HepG2 (cell line): Measurements from ENCODE around the gene GSPT1. TPM values are rescaled to one million over a fixed set of nuclear protein-coding genes. Genes with fewer than 3 reads are reported as not detected.

ENCODE experiments used
- CHD2 ChIP-seq: IDR thresholded peaks from 2 replicates; pipeline ENCODE4 v1.6.1; 2011; ENCODE audit warnings: low read depth, low read length, improper control_type of control experiment
- HIC2 ChIP-seq: sonication (generic); formaldehyde crosslinking; IDR thresholded peaks from 2 replicates; pipeline ENCODE4 v1.9.0; 2022; ENCODE audit warnings: low read depth, missing genetic modification reagents
- HMGXB3 ChIP-seq: sonication (generic); formaldehyde crosslinking; IDR thresholded peaks from 2 replicates; pipeline ENCODE4 v1.4.0; 2020; ENCODE audit warnings: missing genetic modification reagents, borderline replicate concordance
- LCORL ChIP-seq, 2 experiments: fragments of 450-650 bp in 1 of 2; sonication (generic) in 1 of 2; formaldehyde crosslinking in 1 of 2; IDR thresholded peaks; 2 replicates each; pipeline versions ENCODE4 v1.5.0 to v1.6.1; 2017 to 2020; ENCODE audit warnings: antibody characterized with exemption in 1 of 2, missing genetic modification reagents in 1 of 2
- SALL2 ChIP-seq: sonication (generic); formaldehyde crosslinking; IDR thresholded peaks from 2 replicates; pipeline ENCODE4 v1.8.1; 2023; ENCODE audit warnings: mild to moderate bottlenecking, missing genetic modification reagents, inconsistent platforms
- SIX4 ChIP-seq: sonication (generic); formaldehyde crosslinking; IDR thresholded peaks from 2 replicates; pipeline ENCODE4 v1.4.0; 2020; ENCODE audit warnings: missing genetic modification reagents
- ZNF446 ChIP-seq: sonication (generic); formaldehyde crosslinking; IDR thresholded peaks from 2 replicates; pipeline ENCODE4 v1.5.0; 2020; ENCODE audit warnings: mild to moderate bottlenecking, missing genetic modification reagents
- ZNF563 ChIP-seq: sonication (generic); formaldehyde crosslinking; IDR thresholded peaks from 2 replicates; pipeline ENCODE4 v1.8.0; 2022; ENCODE audit warnings: mild to moderate bottlenecking, moderate library complexity, missing genetic modification reagents
- polyA plus RNA-seq, 8 experiments: library from polyadenylated mRNA; depleted of rRNA in 3 of 8; stranded (reverse) in 7 of 8; unstranded in 1 of 8; fragments of >200 nt; fragmentation: Illumina TruSeq in 4 of 8; extraction: Trizol in 4 of 8; gene quantifications; 2 replicates each; pipeline versions ENCODE4 v1.2.1 to v1.2.3, GENCODE V29; 2011 to 2016; ENCODE audit warnings: low read depth in 4 of 8, missing spikeins in 1 of 8, mixed read lengths in 1 of 8; ENCODE audit not compliant: insufficient read depth in 1 of 8
- total RNA-seq, 5 experiments: library from RNA; depleted of rRNA; stranded (reverse); fragments of >200 nt; fragmentation: Illumina TruSeq; extraction: Trizol; gene quantifications; 2 replicates each; pipeline ENCODE4 v1.2.3, GENCODE V29; 2016; ENCODE audit warnings: low read depth in 1 of 5
- TF ChIP-seq, protein P1 (sequence below), 2 experiments: sonication (generic) in 1 of 2; formaldehyde crosslinking in 1 of 2; IDR thresholded peaks; 2 replicates each; pipeline versions ENCODE4 v1.4.0 to v1.6.1; 2016 to 2020; ENCODE audit warnings: borderline replicate concordance in 1 of 2, low read depth in 1 of 2, mild to moderate bottlenecking in 1 of 2, missing genetic modification reagents in 1 of 2
- TF ChIP-seq, protein P2 (sequence below): sonication (generic); formaldehyde crosslinking; IDR thresholded peaks from 2 replicates; pipeline ENCODE4 v1.4.0; 2020; ENCODE audit warnings: mild to moderate bottlenecking, low read depth, missing genetic modification reagents

GSPT1 gene
- total and polyA plus RNA-seq, 2 of the 13 experiments (the other 11 are each of a cell fraction or from before 2014, with no cell fraction given) = 120 to 316 TPM

GRCh38 chr16:11915644-11916523 lies at the start of gene GSPT1 (continued):
- peak; percentile 86 for TF ChIP-seq HMGXB3 (CRISPR knock-in tag)
- TF ChIP-seq HIC2 (CRISPR knock-in tag) = peak; percentile 78
- TF ChIP-seq SIX4 = peak; percentile 81
- TF ChIP-seq LCORL (IDR thresholded peaks at IDR 0.05) = no peak
- TF ChIP-seq LCORL (CRISPR knock-in tag; IDR thresholded peaks at IDR 0.05) = peak; percentile 91
- peak; percentile 78; the same call in 1 of the 2 replicates for TF ChIP-seq CHD2
- peak; percentile 77; the same call in 1 of the 2 replicates for TF ChIP-seq SALL2
- TF ChIP-seq, protein P1, sequence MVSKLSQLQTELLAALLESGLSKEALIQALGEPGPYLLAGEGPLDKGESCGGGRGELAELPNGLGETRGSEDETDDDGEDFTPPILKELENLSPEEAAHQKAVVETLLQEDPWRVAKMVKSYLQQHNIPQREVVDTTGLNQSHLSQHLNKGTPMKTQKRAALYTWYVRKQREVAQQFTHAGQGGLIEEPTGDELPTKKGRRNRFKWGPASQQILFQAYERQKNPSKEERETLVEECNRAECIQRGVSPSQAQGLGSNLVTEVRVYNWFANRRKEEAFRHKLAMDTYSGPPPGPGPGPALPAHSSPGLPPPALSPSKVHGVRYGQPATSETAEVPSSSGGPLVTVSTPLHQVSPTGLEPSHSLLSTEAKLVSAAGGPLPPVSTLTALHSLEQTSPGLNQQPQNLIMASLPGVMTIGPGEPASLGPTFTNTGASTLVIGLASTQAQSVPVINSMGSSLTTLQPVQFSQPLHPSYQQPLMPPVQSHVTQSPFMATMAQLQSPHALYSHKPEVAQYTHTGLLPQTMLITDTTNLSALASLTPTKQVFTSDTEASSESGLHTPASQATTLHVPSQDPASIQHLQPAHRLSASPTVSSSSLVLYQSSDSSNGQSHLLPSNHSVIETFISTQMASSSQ (IDR thresholded peaks at IDR 0.05; ENCODE audit: low read depth) = peak; percentile 62; the same call in 1 of the 2 replicates
- TF ChIP-seq, protein P1 (CRISPR knock-in tag; IDR thresholded peaks at IDR 0.05; ENCODE audit: borderline replicate concordance) = peak; percentile 89; the same call in 1 of the 2 replicates
- TF ChIP-seq ZNF446 (CRISPR knock-in tag) = peak; percentile 94
- TF ChIP-seq ZNF563 (CRISPR knock-in tag) = peak; percentile 94
- TF ChIP-seq, protein P2, sequence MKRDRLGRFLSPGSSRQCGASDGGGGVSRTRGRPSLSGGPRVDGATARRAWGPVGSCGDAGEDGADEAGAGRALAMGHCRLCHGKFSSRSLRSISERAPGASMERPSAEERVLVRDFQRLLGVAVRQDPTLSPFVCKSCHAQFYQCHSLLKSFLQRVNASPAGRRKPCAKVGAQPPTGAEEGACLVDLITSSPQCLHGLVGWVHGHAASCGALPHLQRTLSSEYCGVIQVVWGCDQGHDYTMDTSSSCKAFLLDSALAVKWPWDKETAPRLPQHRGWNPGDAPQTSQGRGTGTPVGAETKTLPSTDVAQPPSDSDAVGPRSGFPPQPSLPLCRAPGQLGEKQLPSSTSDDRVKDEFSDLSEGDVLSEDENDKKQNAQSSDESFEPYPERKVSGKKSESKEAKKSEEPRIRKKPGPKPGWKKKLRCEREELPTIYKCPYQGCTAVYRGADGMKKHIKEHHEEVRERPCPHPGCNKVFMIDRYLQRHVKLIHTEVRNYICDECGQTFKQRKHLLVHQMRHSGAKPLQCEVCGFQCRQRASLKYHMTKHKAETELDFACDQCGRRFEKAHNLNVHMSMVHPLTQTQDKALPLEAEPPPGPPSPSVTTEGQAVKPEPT = peak; percentile 81
